Gastrocnemius medialis (tissue), 4 donors: Measurements from ENCODE around the gene GPR158.

Experiments used
- CTCF ChIP-seq, 5 experiments: fragments of 450-650 bp in 3 of 5; fragments of 200-600 bp in 2 of 5; sonication (generic) in 2 of 5; IDR thresholded peaks in 4 of 5; conservative IDR thresholded peaks in 1 of 5; 1 replicate in 4 of 5; 2 replicates in 1 of 5; pipeline ENCODE4 v1.5.1; 2016 to 2019; ENCODE audit warnings: antibody characterized with exemption in 5 of 5, mild to moderate bottlenecking in 3 of 5, moderate library complexity in 3 of 5
- POLR2A ChIP-seq, 2 donors: fragments of 450-650 bp; IDR thresholded peaks; one replicate each; pipeline ENCODE4 v1.6.1; 2017; ENCODE audit warnings: antibody characterized with exemption in 2 of 2, mild to moderate bottlenecking in 2 of 2, moderate library complexity in 2 of 2

GRCh38 chr10:25306386-25306785 lies 131.6 kb downstream of the GPR158 start:
- TF ChIP-seq CTCF (IDR thresholded peaks at IDR 0.05 in 4 of 5, conservative IDR thresholded peaks at IDR 0.05 in 1 of 5) (no peak), POLR2A (IDR thresholded peaks at IDR 0.05) (no peak)
